ENCODE measurements around the gene SLC38A6. TPM values are rescaled to one million over a fixed set of nuclear protein-coding genes. Genes with fewer than 3 reads are reported as not detected.

SLC38A6 gene
- 10 to 100 TPM in 1 of 4 donors, 1 to 10 TPM in 3; 2.2 to 20.8 (median 5.0) TPM for polyA plus RNA-seq
- long read RNA-seq, donor 1: 0 reads
- long read RNA-seq, donor 2, partial matches to known transcripts: 0 of 1 reads
- long read RNA-seq, donor 2, other reads (novel, unspliced or antisense): 0 of 1 reads
- long read RNA-seq, donor 3: 0 reads
- long read RNA-seq, donor 4: 0 reads
- long read RNA-seq, donor 5, partial matches to known transcripts: 0 of 1 reads
- long read RNA-seq, donor 5, other reads (novel, unspliced or antisense): 0 of 1 reads
- long read RNA-seq, donor 6, partial matches to known transcripts: 0 of 3 reads
- long read RNA-seq, donor 6, other reads (novel, unspliced or antisense): 0 of 3 reads
- long read RNA-seq, donor 7: 0 reads
- long read RNA-seq, donor 8: 0 reads
- long read RNA-seq, donor 9: 0 reads
- long read RNA-seq, donor 10, partial matches to known transcripts: 0 of 1 reads
- long read RNA-seq, donor 10, other reads (novel, unspliced or antisense): 0 of 1 reads

- FAIRE-seq (no peak), DNase-seq (peak; percentile 95 to 97)
- WGBS, 3 donors: 0% methylated on average over 59 of the region's 59 CpGs
- peak within 1 kb of the TSS; percentile 80 to 91 (median 83) for H3K27ac ChIP-seq (ENCODE audit: low read depth in 1 of 3, low read length in 2 of 3)
- H3K36me3 ChIP-seq (ENCODE audit: control insufficient read depth in 3 of 3, insufficient read depth in 2 of 3, low read depth in 1 of 3, low read length in 3 of 3): peaks cover 0 to 4% (median 0%) of the 10 kb centered on the region in 3 donors
- no peaks in the 10 kb centered on the region for H3K27me3 ChIP-seq (ENCODE audit: control insufficient read depth in 3 of 3, insufficient read depth in 3 of 3, low read length in 3 of 3)
- H3K4me3 ChIP-seq (ENCODE audit: low read depth in 1 of 3, low read length in 3 of 3): peak within 1 kb of the TSS; percentile 56 to 88 (median 86)
- H3K4me1 ChIP-seq (ENCODE audit: control insufficient read depth in 3 of 3, insufficient read depth in 2 of 3, low read depth in 1 of 3, low read length in 2 of 3): peaks cover 2 to 7% (median 5%) of the 10 kb centered on the region in 3 donors
- no peaks in the 10 kb centered on the region for H3K9me3 ChIP-seq (ENCODE audit: control insufficient read depth in 2 of 2, insufficient read depth in 1 of 2, low read depth in 1 of 2, low read length in 1 of 2)
Observed at GRCh38 chr14:60980811-60981632, at the start of gene SLC38A6, which contains the start of gene TRMT5. Gene SLC38A6 (plus strand): TSS chr14:60981245. CDS start chr14:60981278, 33 bp downstream. Gene TRMT5 (minus strand): TSS chr14:60981079. CDS start chr14:60980973, 106 bp downstream.

GRCh38 chr14:60933920-60934655 lies 47.0 kb upstream of the SLC38A6 start:
- Histone ChIP-seq H3K27ac (ENCODE audit: low read depth in 1 of 3, low read length in 2 of 3) (no peak overlapping the region), H3K9me3 (ENCODE audit: control insufficient read depth in 2 of 2, insufficient read depth in 1 of 2, low read depth in 1 of 2, low read length in 1 of 2) (peaks cover 0 to 2% of the 10 kb centered on the region in 2 donors), H3K36me3 (ENCODE audit: control insufficient read depth in 3 of 3, insufficient read depth in 2 of 3, low read depth in 1 of 3, low read length in 3 of 3) (peaks cover 0 to 4% (median 0%) of the 10 kb centered on the region in 3 donors), H3K27me3 (ENCODE audit: control insufficient read depth in 3 of 3, insufficient read depth in 3 of 3, low read length in 3 of 3) (no peaks in the 10 kb centered on the region), H3K4me3 (ENCODE audit: low read depth in 1 of 3, low read length in 3 of 3) (no peak overlapping the region), H3K4me1 (ENCODE audit: control insufficient read depth in 3 of 3, insufficient read depth in 2 of 3, low read depth in 1 of 3, low read length in 2 of 3) (no peaks in the 10 kb centered on the region)
- 40 to 70% (median 51%) methylated on average over 8 of the region's 8 CpGs for WGBS, 3 donors
- FAIRE-seq (no peak), DNase-seq (peak; percentile 70 to 79)

- H3K4me1 ChIP-seq (ENCODE audit: control insufficient read depth in 3 of 3, insufficient read depth in 2 of 3, low read depth in 1 of 3, low read length in 2 of 3): no peaks in the 10 kb centered on the region
- H3K27me3 ChIP-seq (ENCODE audit: control insufficient read depth in 3 of 3, insufficient read depth in 3 of 3, low read length in 3 of 3): no peaks in the 10 kb centered on the region
- H3K4me3 ChIP-seq (ENCODE audit: low read depth in 1 of 3, low read length in 3 of 3): no peak overlapping the region
- DNase-seq (no peak), FAIRE-seq (no peak)
- H3K9me3 ChIP-seq (ENCODE audit: control insufficient read depth in 2 of 2, insufficient read depth in 1 of 2, low read depth in 1 of 2, low read length in 1 of 2): peaks cover 0 to 2% of the 10 kb centered on the region in 2 donors
- peaks cover 0 to 4% (median 0%) of the 10 kb centered on the region in 3 donors for H3K36me3 ChIP-seq (ENCODE audit: control insufficient read depth in 3 of 3, insufficient read depth in 2 of 3, low read depth in 1 of 3, low read length in 3 of 3)
- no peak overlapping the region for H3K27ac ChIP-seq (ENCODE audit: low read depth in 1 of 3, low read length in 2 of 3)
Observed at GRCh38 chr14:60935319-60935718, 45.7 kb upstream of the SLC38A6 start.

GRCh38 chr14:60943637-60944032 lies 37.4 kb upstream of the SLC38A6 start:
- Histone ChIP-seq H3K9me3 (ENCODE audit: control insufficient read depth in 2 of 2, insufficient read depth in 1 of 2, low read depth in 1 of 2, low read length in 1 of 2) (no peaks in the 10 kb centered on the region), H3K27me3 (ENCODE audit: control insufficient read depth in 3 of 3, insufficient read depth in 3 of 3, low read length in 3 of 3) (no peaks in the 10 kb centered on the region), H3K36me3 (ENCODE audit: control insufficient read depth in 3 of 3, insufficient read depth in 2 of 3, low read depth in 1 of 3, low read length in 3 of 3) (no peaks in the 10 kb centered on the region), H3K4me3 (ENCODE audit: low read depth in 1 of 3, low read length in 3 of 3) (no peak overlapping the region), H3K4me1 (ENCODE audit: control insufficient read depth in 3 of 3, insufficient read depth in 2 of 3, low read depth in 1 of 3, low read length in 2 of 3) (no peaks in the 10 kb centered on the region), H3K27ac (ENCODE audit: low read depth in 1 of 3, low read length in 2 of 3) (no peak overlapping the region)
- DNase-seq (no peak), FAIRE-seq (no peak)
- 79 to 94% (median 92%) methylated on average over 1 of the region's 1 CpG for WGBS, 3 donors

- no peak overlapping the region for H3K27ac ChIP-seq (ENCODE audit: low read depth in 1 of 3, low read length in 2 of 3)
- DNase-seq: no peak
- H3K4me3 ChIP-seq (ENCODE audit: low read depth in 1 of 3, low read length in 3 of 3): no peak overlapping the region
- no peaks in the 10 kb centered on the region for H3K36me3 ChIP-seq (ENCODE audit: control insufficient read depth in 3 of 3, insufficient read depth in 2 of 3, low read depth in 1 of 3, low read length in 3 of 3)
- no peak for FAIRE-seq
- no peaks in the 10 kb centered on the region for H3K9me3 ChIP-seq (ENCODE audit: control insufficient read depth in 2 of 2, insufficient read depth in 1 of 2, low read depth in 1 of 2, low read length in 1 of 2)
- WGBS, 3 donors: 30 to 48% (median 34%) methylated on average over 4 of the region's 4 CpGs
- no peaks in the 10 kb centered on the region for H3K27me3 ChIP-seq (ENCODE audit: control insufficient read depth in 3 of 3, insufficient read depth in 3 of 3, low read length in 3 of 3)
- H3K4me1 ChIP-seq (ENCODE audit: control insufficient read depth in 3 of 3, insufficient read depth in 2 of 3, low read depth in 1 of 3, low read length in 2 of 3): no peaks in the 10 kb centered on the region
Observed at GRCh38 chr14:60944204-60944603, 36.8 kb upstream of the SLC38A6 start.

GRCh38 chr14:60945984-60946383 lies 35.1 kb upstream of the SLC38A6 start:
- H3K4me1 ChIP-seq (ENCODE audit: control insufficient read depth in 3 of 3, insufficient read depth in 2 of 3, low read depth in 1 of 3, low read length in 2 of 3): no peaks in the 10 kb centered on the region
- 70 to 87% (median 78%) methylated on average over 1 of the region's 1 CpG for WGBS, 3 donors
- no peak for FAIRE-seq
- no peak for DNase-seq
- H3K9me3 ChIP-seq (ENCODE audit: control insufficient read depth in 2 of 2, insufficient read depth in 1 of 2, low read depth in 1 of 2, low read length in 1 of 2): no peaks in the 10 kb centered on the region
- no peak overlapping the region for H3K27ac ChIP-seq (ENCODE audit: low read depth in 1 of 3, low read length in 2 of 3)
- H3K27me3 ChIP-seq (ENCODE audit: control insufficient read depth in 3 of 3, insufficient read depth in 3 of 3, low read length in 3 of 3): no peaks in the 10 kb centered on the region
- no peak overlapping the region for H3K4me3 ChIP-seq (ENCODE audit: low read depth in 1 of 3, low read length in 3 of 3)
- H3K36me3 ChIP-seq (ENCODE audit: control insufficient read depth in 3 of 3, insufficient read depth in 2 of 3, low read depth in 1 of 3, low read length in 3 of 3): no peaks in the 10 kb centered on the region

GRCh38 chr14:60946773-60947172 lies 34.3 kb upstream of the SLC38A6 start:
- DNase-seq (no peak), FAIRE-seq (no peak)
- H3K9me3 ChIP-seq (ENCODE audit: control insufficient read depth in 2 of 2, insufficient read depth in 1 of 2, low read depth in 1 of 2, low read length in 1 of 2): no peaks in the 10 kb centered on the region
- no peak overlapping the region for H3K4me3 ChIP-seq (ENCODE audit: low read depth in 1 of 3, low read length in 3 of 3)
- 89 to 95% (median 93%) methylated on average over 3 of the region's 3 CpGs for WGBS, 3 donors
- no peaks in the 10 kb centered on the region for H3K36me3 ChIP-seq (ENCODE audit: control insufficient read depth in 3 of 3, insufficient read depth in 2 of 3, low read depth in 1 of 3, low read length in 3 of 3)
- no peaks in the 10 kb centered on the region for H3K27me3 ChIP-seq (ENCODE audit: control insufficient read depth in 3 of 3, insufficient read depth in 3 of 3, low read length in 3 of 3)
- H3K4me1 ChIP-seq (ENCODE audit: control insufficient read depth in 3 of 3, insufficient read depth in 2 of 3, low read depth in 1 of 3, low read length in 2 of 3): no peaks in the 10 kb centered on the region
- no peak overlapping the region for H3K27ac ChIP-seq (ENCODE audit: low read depth in 1 of 3, low read length in 2 of 3)
